LoVo (cell line): ENCODE measurements around the gene AFF3.

Experiments used
- DNase-seq: peaks from one replicate; pipeline ENCODE4 v3.0.0-alpha.2; 2016; ENCODE audit warnings: low spot score

The AFF3 gene

GRCh38 chr2:100006516-100006915 is 135.9 kb downstream of the AFF3 start:
- no peak for DNase-seq

GRCh38 chr2:100004959-100005387 is 137.4 kb downstream of the AFF3 start:
- no peak for DNase-seq

- no peak for DNase-seq
Measured at GRCh38 chr2:100004348-100004884, 138.0 kb downstream of the AFF3 start.

- DNase-seq = no peak
Measured at GRCh38 chr2:100002059-100002458, 140.3 kb downstream of the AFF3 start.

DNA sequence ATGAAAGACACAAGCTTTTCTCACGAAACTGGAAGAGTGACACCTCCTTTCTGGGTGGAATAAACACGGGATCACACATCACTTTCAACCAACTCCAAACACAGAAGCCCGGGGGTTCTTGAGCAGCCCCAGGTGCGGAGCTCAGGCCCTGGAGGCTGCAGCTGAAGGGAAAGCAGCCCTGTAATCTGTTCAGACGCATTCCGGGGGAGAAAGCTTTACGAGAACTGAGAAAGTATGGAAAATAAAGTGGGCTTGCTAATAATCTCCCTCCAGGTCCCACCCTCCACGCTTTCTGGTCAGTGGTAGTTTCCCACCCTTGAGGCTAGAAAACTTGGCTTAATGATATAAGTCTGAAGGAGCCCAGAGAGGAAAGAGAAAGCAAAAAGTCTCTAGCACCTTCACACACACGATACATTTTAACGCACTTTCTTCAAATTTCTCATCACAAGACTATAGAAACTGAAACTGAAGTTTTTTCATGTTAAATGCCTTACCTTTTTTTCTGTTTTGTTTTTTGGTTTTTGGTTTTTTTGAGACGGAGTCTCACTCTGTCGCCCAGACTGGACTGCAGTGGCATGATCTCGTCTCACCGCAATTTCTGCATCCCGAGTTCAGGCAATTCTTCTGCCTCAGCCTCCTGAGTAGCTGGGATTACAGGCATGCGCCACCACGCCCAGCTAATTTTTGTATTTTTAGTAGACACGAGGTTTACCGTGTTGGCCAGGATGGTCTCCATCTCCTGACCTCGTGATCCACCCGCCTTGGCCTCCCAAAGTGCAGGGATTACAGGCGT is 141.3 kb downstream of the AFF3 start:
- no peak for DNase-seq

- DNase-seq = no peak
Measured at GRCh38 chr2:99998651-99999320, 143.6 kb downstream of the AFF3 start.

GRCh38 chr2:99989905-99990304 is 152.5 kb downstream of the AFF3 start:
- no peak for DNase-seq

GRCh38 chr2:99988599-99988998 is 153.8 kb downstream of the AFF3 start:
- DNase-seq = no peak

DNA sequence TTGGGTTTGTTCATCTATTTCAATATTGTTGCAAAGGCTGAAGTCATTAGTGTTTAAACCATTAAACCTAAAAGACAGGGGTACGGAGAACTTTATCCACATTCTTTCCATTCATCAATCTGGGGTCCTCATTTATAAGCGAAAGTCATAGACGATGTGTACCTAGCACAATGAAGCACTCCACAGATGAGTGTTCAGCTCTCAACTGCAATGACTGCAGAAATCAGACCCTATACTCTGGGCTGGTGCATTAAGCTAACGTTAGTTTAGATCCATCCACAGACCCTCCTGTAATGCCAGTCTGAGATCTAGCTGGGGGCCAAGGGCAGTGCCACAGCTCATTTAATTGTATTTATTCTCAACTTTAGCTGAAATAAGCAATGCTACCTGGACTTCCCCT is 155.2 kb downstream of the AFF3 start:
- no peak for DNase-seq

DNA sequence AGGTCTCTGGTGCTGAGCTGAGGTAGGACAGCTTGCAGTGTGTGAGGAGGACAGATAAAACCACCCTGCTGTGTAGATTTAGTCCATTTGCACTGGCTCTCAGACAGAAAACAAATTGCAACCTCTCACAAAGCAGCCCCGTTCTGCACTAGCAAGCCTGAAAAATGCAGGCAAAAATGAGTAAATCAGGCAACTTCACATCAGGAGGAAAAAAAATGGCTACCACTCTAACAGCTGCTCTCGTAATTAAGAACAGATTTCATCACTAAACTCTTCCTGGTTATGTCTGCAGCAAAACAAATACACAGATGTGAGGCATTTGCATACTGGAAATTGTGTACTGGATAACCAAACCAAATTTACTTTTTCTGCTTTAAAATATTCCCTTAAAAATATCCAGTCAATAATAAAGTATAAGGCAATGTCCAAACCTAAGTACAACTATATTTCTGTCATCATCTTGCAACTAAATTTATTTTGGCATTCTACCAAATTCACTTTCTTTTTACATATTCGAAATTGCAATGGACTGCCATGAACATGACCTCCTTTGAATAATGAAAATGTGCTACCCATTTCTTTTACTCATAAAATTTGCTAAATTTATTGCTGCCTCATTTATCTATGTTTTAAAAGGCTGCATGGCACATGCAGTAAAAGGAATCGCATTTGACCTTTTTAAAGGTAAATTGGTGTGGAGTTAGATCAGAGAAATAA is 157.4 kb downstream of the AFF3 start:
- DNase-seq = no peak

DNA sequence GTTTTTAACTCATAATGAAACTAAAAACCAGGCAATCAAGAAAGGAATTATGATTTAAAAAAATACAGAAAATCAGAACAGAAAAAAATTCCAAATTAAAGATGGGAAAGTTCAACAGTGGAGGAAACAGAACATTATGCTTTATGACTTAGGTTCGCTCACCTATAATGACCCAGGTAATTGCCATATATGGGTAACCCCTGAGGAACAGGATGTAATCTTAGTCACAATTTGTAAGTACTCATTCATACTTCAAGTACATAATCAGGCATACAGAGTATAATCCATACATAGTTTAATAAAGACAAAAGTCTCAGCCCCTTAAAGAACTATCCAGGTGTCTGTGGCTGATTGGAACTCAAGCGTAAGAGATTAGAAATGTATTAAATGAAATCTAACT is 159.6 kb downstream of the AFF3 start:
- no peak for DNase-seq

- DNase-seq = no peak
Measured at GRCh38 chr2:99981840-99982239, 160.6 kb downstream of the AFF3 start.

- no peak for DNase-seq
Measured at GRCh38 chr2:99980176-99980575, 162.2 kb downstream of the AFF3 start.

GRCh38 chr2:99977966-99978365 is 164.4 kb downstream of the AFF3 start:
- DNase-seq = no peak

- no peak for DNase-seq
Measured at GRCh38 chr2:99975386-99975785, 167.0 kb downstream of the AFF3 start.

DNA sequence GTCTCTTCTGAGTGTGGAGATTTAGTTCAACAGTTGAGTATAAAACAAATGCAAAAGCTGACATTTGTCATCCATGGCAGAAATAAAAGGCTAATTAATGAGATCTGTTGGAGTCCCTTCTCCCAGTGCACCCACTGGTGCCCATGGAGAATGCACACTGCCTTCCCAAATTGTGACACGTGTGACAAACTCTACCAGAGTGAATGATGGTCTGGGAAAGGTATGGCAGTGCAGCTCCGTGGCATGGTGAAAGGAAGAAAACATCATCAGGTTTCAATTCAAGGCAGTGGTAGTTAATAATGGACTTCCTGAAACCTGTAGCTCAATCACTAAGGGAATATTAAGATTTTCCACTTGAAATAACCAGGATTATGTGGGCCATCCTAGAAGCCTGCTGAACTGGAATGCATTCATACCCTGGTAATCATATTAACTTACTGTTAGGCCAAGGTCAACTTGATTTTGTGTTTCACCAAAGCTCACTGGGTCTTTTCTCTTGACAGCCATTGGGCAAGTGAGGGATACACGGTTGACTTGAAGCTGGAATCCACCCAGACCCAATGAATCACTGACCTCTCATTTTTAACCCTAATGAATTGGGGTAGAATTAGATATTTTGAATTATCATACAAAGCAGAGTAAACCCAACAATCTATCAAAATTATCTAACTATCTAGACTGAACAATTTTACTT is 167.6 kb downstream of the AFF3 start:
- no peak for DNase-seq

DNA sequence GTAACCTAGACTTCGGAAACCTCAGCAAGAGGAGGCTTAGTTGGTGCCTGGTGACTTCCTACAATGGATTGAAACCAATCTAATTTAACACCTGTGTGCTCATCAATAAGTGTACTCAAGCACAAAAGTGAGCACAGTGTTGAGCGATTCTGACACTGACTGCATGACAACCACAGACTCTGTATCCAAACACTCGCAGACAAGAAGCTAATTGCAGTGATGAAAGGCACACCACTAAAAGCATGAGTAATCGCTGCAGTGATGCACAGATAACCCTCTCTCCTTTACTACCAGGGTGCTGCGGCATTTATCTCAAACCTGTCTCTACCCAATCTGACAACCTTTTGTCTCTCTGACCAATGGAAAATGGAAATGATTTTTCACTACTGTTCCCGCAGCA is 168.1 kb downstream of the AFF3 start:
- DNase-seq = no peak

DNA sequence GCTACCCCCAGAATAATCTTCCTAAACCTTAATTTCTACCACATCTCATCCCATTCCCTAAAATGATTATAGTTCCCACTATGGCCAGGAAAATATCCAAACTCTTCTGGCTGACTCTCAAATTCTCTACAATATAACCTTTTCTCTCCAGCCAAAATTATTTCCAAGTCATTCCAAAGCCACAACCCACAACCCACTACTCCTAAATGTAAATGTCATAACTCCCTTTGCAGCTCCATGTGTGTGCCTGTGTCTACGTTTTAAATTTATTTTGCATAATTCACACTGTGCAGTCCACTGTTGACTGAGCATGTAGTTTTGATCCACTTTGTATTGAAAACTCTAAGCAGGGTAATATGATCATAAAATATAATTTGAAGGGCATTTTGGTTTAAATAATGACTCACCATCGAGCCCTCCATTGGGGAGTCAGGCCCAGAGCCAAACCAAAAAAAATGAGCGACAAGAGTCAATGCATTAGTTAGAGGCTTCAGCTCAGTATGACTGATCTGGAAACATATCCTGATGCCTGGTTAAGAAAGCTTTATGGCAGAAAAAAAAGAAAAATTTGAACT is 171.0 kb downstream of the AFF3 start:
- DNase-seq = no peak

DNA sequence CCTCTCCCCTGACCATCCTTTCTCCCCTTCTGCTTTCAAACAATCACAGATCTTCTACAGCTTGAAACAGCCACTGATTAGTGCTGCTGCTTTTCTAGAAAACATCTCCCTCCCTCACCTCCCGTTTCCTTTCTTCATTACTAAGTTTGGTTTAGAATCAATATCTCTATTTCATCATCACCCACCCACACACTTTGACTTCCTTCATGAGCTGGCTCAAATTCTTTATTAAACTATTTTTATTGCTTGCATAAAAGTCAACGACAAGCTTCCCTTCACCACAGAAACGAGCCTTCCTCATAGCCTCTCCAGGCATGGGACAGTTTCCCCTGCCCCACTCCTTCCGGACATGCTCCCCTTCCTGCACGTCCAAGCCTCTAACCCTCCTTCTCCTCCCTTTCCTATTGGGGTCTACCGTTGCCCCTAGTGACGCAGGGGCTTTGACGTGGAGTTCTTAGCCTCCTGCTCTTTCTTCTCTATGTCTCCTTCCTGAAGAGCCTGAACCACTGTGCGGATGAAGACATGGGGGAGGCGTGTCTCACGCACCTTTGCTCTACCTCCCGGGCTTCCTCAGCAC is 172.0 kb downstream of the AFF3 start:
- DNase-seq = no peak

DNA sequence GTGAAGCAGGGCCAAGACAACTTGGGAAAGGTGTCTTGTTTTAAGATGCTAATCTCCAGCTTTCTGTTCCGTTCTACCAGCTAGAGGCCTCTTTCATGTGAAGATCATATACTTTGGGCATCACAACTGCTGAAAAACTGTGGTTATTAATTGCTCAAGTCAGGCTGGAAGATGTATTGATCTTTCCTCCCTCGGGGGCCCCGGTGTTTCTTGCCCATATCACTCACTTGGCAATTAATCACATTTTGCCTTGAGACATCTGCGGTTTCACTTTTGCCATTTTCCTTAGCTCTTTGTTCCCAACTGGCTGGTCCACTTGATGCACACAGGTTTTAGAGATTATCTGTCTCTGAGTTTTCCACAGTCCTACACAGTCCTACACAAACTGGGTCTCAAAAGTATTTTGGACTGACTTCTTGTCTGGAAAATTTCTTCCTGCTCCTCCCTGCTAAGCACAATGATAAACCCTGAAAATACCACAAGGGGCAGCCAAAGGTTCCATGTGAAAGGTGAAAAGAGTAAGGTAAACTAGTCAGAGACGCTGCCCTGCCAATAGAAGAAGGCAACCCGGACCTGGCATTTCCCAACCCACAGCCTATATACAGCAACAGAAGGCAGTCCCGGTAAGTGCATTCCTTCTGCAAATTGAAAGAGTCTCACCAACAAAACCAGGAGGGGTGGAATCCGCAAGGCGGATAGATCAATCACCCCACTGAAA is 181.0 kb downstream of the AFF3 start:
- DNase-seq = no peak

GRCh38 chr2:99960790-99961189 is 181.6 kb downstream of the AFF3 start:
- DNase-seq = no peak
